Measurements from ENCODE around the gene IFIT1B. TPM values are rescaled to one million over a fixed set of nuclear protein-coding genes. Genes with fewer than 3 reads are reported as not detected.
"Not testable (repeated sequence)": the region's sequence is repeated elsewhere in the genome, so short reads cannot be mapped to it uniquely, and the experiment has no call there.

IFIT1B gene
- total RNA-seq, 1 experiment from 2014 or later = not detected

GRCh38 chr10:89410551-89410950 is 32.7 kb downstream of the IFIT1B start:
- intact Hi-C loops (cut with micrococcal nuclease; ENCODE audit: unreplicated experiment); H3K36me3 Mint-ChIP-seq (ENCODE audit: insufficient read depth, unreplicated experiment); H3K4me1 Mint-ChIP-seq (ENCODE audit: low read depth, unreplicated experiment); H3K27me3 Mint-ChIP-seq (ENCODE audit: insufficient read depth, unreplicated experiment); H3K27ac Mint-ChIP-seq (ENCODE audit: unreplicated experiment); BruUV-seq (replicated peaks); DNase-seq; H3K9me3 ChIP-seq; H3K9me3 Mint-ChIP-seq (ENCODE audit: unreplicated experiment); H3K27me3 ChIP-seq (replicated peaks; ENCODE audit: control insufficient read depth, insufficient read depth, low read length); H3K4me3 Mint-ChIP-seq (ENCODE audit: unreplicated experiment); CTCF ChIA-PET; H3K4me3 ChIP-seq (ENCODE audit: low read depth, low read length); H3K4me1 ChIP-seq; POLR2A ChIA-PET; H3K36me3 ChIP-seq (ENCODE audit: control insufficient read depth, insufficient read depth, low read length): not testable (repeated sequence)

GRCh38 chr10:89411135-89411534 is 33.3 kb downstream of the IFIT1B start:
- intact Hi-C loops (cut with micrococcal nuclease; ENCODE audit: unreplicated experiment); H3K36me3 Mint-ChIP-seq (ENCODE audit: insufficient read depth, unreplicated experiment); H3K27me3 Mint-ChIP-seq (ENCODE audit: insufficient read depth, unreplicated experiment); H3K27ac Mint-ChIP-seq (ENCODE audit: unreplicated experiment); CTCF ChIA-PET; H3K4me1 ChIP-seq; H3K4me3 ChIP-seq (ENCODE audit: low read depth, low read length); H3K9me3 Mint-ChIP-seq (ENCODE audit: unreplicated experiment); H3K4me3 Mint-ChIP-seq (ENCODE audit: unreplicated experiment); BruUV-seq (replicated peaks); H3K36me3 ChIP-seq (ENCODE audit: control insufficient read depth, insufficient read depth, low read length); H3K9me3 ChIP-seq; H3K27me3 ChIP-seq (replicated peaks; ENCODE audit: control insufficient read depth, insufficient read depth, low read length); DNase-seq; H3K4me1 Mint-ChIP-seq (ENCODE audit: low read depth, unreplicated experiment); POLR2A ChIA-PET: not testable (repeated sequence)

- not testable (repeated sequence) for DNase-seq
Observed at GRCh38 chr10:89412276-89412675, 34.4 kb downstream of the IFIT1B start.

GRCh38 chr10:89413398-89413912 is 35.6 kb downstream of the IFIT1B start:
- Mint-ChIP-seq H3K4me1 (ENCODE audit: low read depth, unreplicated experiment) (no peaks in the 10 kb centered on the region), H3K9me3 (ENCODE audit: unreplicated experiment) (no peaks in the 10 kb centered on the region), H3K36me3 (ENCODE audit: insufficient read depth, unreplicated experiment) (no peaks in the 10 kb centered on the region), H3K27me3 (ENCODE audit: insufficient read depth, unreplicated experiment) (no peaks in the 10 kb centered on the region), H3K4me3 (ENCODE audit: unreplicated experiment) (peak overlapping the region; percentile 77), H3K27ac (ENCODE audit: unreplicated experiment) (peak overlapping the region; percentile 14)
- intact Hi-C loops (cut with micrococcal nuclease; ENCODE audit: unreplicated experiment) = no loop called here
- Histone ChIP-seq H3K4me3 (ENCODE audit: low read depth, low read length) (no peak overlapping the region), H3K36me3 (ENCODE audit: control insufficient read depth, insufficient read depth, low read length) (no peaks in the 10 kb centered on the region), H3K4me1 (peaks cover 4% of the 10 kb centered on the region; the same call in 1 of the 2 replicates), H3K9me3 (no peaks in the 10 kb centered on the region), H3K27me3 (replicated peaks; ENCODE audit: control insufficient read depth, insufficient read depth, low read length) (no peaks in the 10 kb centered on the region)
- TF ChIP-seq CTCF (IDR thresholded peaks at IDR 0.05; ENCODE audit: insufficient read depth in 1 of 2, low read depth in 1 of 2, low read length in 1 of 2, severe bottlenecking in 1 of 2, unreplicated experiment in 1 of 2) = no peak
- POLR2A ChIA-PET = no interaction called here
- BruUV-seq (replicated peaks) = no TSS peak
- DNase-seq = no peak
- CTCF ChIA-PET = no interaction called here

More at GRCh38 chr10:89412276-89412675, 34.4 kb downstream of the IFIT1B start:
- H3K36me3 Mint-ChIP-seq (ENCODE audit: insufficient read depth, unreplicated experiment); POLR2A ChIA-PET; CTCF ChIA-PET; H3K36me3 ChIP-seq (ENCODE audit: control insufficient read depth, insufficient read depth, low read length); intact Hi-C loops (cut with micrococcal nuclease; ENCODE audit: unreplicated experiment); H3K27me3 ChIP-seq (replicated peaks; ENCODE audit: control insufficient read depth, insufficient read depth, low read length); H3K4me1 ChIP-seq; H3K4me1 Mint-ChIP-seq (ENCODE audit: low read depth, unreplicated experiment); H3K4me3 Mint-ChIP-seq (ENCODE audit: unreplicated experiment); H3K4me3 ChIP-seq (ENCODE audit: low read depth, low read length); H3K27ac Mint-ChIP-seq (ENCODE audit: unreplicated experiment); BruUV-seq (replicated peaks); H3K9me3 Mint-ChIP-seq (ENCODE audit: unreplicated experiment); H3K27me3 Mint-ChIP-seq (ENCODE audit: insufficient read depth, unreplicated experiment); H3K9me3 ChIP-seq: not testable (repeated sequence)

Measured in Caco-2 (cell line).